LNCAP (cell line): ENCODE results near the gene NUDT15.

Source experiments
- CTCF ChIP-seq: fragments of 450-650 bp; IDR thresholded peaks from 2 replicates; pipeline ENCODE4 v1.5.1; 2017; ENCODE audit warnings: mild to moderate bottlenecking

The NUDT15 gene

GRCh38 chr13:48018637-48019036, 18.9 kb upstream of the NUDT15 start:
- TF ChIP-seq CTCF: no peak

GRCh38 chr13:48019796-48020195, 17.7 kb upstream of the NUDT15 start:
- no peak for TF ChIP-seq CTCF

- no peak for TF ChIP-seq CTCF
Measured at GRCh38 chr13:48028066-48028465, 9.5 kb upstream of the NUDT15 start.

- no peak for TF ChIP-seq CTCF
Measured at GRCh38 chr13:48029859-48030258, 7.7 kb upstream of the NUDT15 start.

- no peak for TF ChIP-seq CTCF
Measured at GRCh38 chr13:48038761-48039160, 1.2 kb downstream of the NUDT15 start.

GRCh38 chr13:48040049-48040448, 2.5 kb downstream of the NUDT15 start:
- TF ChIP-seq CTCF: no peak

GRCh38 chr13:48040896-48041295, 3.4 kb downstream of the NUDT15 start:
- no peak for TF ChIP-seq CTCF

GRCh38 chr13:48042894-48043293, 5.4 kb downstream of the NUDT15 start:
- TF ChIP-seq CTCF: no peak
